Colonic mucosa (tissue), 4 donors: ENCODE measurements around the gene CORO2B. TPM values are rescaled to one million over a fixed set of nuclear protein-coding genes. Genes with fewer than 3 reads are reported as not detected.

Experiments
- DNase-seq: peaks from one replicate; pipeline ENCODE4 v3.0.0-alpha.2; 2020
- H3K27ac ChIP-seq: fragments of 200-600 bp; one replicate; pipeline ENCODE4 v1.8.0; 2021
- H3K27me3 ChIP-seq: fragments of 200-600 bp; one replicate; pipeline ENCODE4 v1.8.0; 2021
- H3K36me3 ChIP-seq: fragments of 200-600 bp; one replicate; pipeline ENCODE4 v1.8.0; 2021
- H3K4me1 ChIP-seq: fragments of 200-600 bp; one replicate; pipeline ENCODE4 v1.8.0; 2021; ENCODE audit warnings: mild to moderate bottlenecking
- H3K4me3 ChIP-seq: fragments of 200-600 bp; one replicate; pipeline ENCODE4 v1.8.0; 2021
- H3K9ac ChIP-seq, 2 donors: one replicate each; pipeline ENCODE4 v1.7.0; 2013; ENCODE audit warnings: control low read depth in 2 of 2, low read depth in 2 of 2, low read length in 2 of 2
- H3K9me3 ChIP-seq: fragments of 200-600 bp; one replicate; pipeline ENCODE4 v1.8.0; 2021
- intact Hi-C: fragments of 100-400 bp; cut with DNase I; formaldehyde crosslinking; loops from one replicate; pipeline ENCODE4 v1.14.1; 2022
- total RNA-seq, 2 donors: library from RNA; stranded (reverse); fragmentation: NEBNext Ultra II Directional in 1 of 2; extraction: Animal tissue kit (Norgen Biotek cat#: 25700) in 1 of 2; gene quantifications; one replicate each; pipeline ENCODE4 v1.2.1, GENCODE V29; 2021
- TF ChIP-seq, protein P1 (sequence below): fragments of 200-600 bp; IDR thresholded peaks from one replicate; pipeline ENCODE4 v1.8.0; 2022; ENCODE audit warnings: antibody characterized with exemption, mild to moderate bottlenecking
- donor health status: healthy.
- donor health status: DM: no; HTN: no; CAD: no.
- donor health status: DM: no; HTN: no; CAD: no.

CORO2B gene
- total RNA-seq, 2 donors from 2014 or later: 0.77 to 1.2 TPM

DNA sequence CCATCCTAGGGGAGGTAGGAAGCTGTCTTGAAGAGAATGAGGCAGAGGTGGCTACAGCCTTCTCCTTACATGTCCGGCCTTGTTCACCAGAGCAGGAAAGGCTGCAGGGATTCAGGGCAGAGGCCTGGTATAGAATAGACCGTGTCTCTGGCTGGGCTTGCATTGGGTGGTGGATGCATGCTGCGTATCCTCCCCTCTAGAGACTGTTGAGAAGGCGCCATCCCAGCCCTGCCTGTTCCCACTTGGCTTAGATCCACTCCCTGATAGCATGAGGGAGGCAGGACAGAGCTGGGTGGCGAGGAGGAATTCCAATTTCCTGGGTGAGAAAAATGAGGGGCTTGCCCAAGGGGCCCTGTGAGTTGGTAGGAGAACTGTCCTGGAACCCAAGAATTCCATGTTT lies 57.5 kb downstream of the CORO2B start:
- TF ChIP-seq, protein P1, sequence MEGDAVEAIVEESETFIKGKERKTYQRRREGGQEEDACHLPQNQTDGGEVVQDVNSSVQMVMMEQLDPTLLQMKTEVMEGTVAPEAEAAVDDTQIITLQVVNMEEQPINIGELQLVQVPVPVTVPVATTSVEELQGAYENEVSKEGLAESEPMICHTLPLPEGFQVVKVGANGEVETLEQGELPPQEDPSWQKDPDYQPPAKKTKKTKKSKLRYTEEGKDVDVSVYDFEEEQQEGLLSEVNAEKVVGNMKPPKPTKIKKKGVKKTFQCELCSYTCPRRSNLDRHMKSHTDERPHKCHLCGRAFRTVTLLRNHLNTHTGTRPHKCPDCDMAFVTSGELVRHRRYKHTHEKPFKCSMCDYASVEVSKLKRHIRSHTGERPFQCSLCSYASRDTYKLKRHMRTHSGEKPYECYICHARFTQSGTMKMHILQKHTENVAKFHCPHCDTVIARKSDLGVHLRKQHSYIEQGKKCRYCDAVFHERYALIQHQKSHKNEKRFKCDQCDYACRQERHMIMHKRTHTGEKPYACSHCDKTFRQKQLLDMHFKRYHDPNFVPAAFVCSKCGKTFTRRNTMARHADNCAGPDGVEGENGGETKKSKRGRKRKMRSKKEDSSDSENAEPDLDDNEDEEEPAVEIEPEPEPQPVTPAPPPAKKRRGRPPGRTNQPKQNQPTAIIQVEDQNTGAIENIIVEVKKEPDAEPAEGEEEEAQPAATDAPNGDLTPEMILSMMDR: no peak
- H3K4me1 ChIP-seq: no peaks in the 10 kb centered on the region
- no peak overlapping the region for H3K27ac ChIP-seq

DNA sequence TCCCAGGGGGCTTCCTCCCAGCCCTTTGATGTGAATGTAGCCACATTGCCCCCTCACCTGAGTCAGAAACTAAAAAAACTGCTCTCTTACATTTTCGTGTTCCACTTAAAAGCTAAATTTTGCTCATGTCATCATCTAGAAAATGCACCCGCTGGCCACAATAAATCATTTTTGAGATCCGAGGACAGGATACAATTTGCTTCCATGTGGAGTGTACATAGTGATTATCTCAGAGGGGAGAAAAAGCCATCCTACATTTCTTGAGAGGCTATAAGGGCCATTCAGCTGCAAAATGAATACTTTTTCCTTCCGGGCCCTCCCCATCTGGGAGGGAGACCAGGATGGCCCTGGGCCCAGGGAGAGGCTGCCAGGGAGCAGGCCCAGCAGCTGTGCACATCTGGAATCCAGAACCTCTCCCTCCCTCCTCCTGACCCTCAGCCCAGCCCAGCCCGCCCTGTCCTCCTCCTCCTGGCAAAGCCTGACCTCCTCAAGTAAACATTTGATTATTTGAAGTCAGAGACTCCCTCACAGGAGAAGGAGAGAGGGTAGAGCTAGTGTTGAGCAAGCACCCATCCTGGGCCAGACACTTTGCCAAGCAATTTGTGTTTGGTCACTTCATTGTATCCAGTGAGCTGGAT lies 59.1 kb downstream of the CORO2B start:
- intact Hi-C loops: no loop called here
- Histone ChIP-seq H3K9ac (no peak overlapping the region), H3K4me1 (no peaks in the 10 kb centered on the region), H3K27ac (no peak overlapping the region), H3K27me3 (no peaks in the 10 kb centered on the region), H3K36me3 (no peaks in the 10 kb centered on the region), H3K9me3 (no peaks in the 10 kb centered on the region), H3K4me3 (no peak overlapping the region)
- DNase-seq: peak; percentile 52
- TF ChIP-seq, protein P1: no peak

More for the DNA sequence above, 57.5 kb downstream of the CORO2B start:
- Histone ChIP-seq H3K36me3 (no peaks in the 10 kb centered on the region), H3K4me3 (no peak overlapping the region), H3K9ac (no peak overlapping the region), H3K9me3 (no peaks in the 10 kb centered on the region), H3K27me3 (no peaks in the 10 kb centered on the region)
- intact Hi-C loops: no loop called here
- no peak for DNase-seq

DNA sequence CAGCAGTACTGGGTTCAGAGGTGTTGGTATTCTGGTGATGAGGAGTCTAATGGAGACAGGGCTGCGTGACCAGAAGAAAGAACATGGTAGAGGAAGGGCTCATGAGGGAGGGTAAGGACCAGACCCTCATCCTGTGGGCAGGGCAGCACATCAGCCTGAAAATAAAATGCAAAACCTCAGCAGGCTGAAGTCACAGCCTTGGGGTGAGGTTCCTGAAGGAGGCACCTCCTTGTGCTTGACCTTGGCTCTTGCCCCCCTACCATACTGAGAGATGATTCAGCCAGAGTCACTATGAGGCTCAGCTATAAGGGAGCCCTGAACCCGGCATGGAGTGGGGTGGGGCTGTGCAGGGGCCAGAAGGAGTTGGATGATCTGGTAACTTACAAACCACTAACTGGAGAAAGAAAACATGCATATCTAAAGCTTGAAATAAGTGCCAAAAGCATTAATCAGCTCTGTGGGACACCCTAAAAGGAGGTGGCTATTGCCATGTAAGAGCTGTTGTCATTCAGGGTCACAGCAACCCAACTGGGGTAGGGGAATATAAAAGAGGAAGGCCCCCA lies 60.2 kb downstream of the CORO2B start:
- intact Hi-C loops: no loop called here
- Histone ChIP-seq H3K4me3 (no peak overlapping the region), H3K9me3 (no peaks in the 10 kb centered on the region), H3K36me3 (no peaks in the 10 kb centered on the region), H3K27ac (no peak overlapping the region), H3K4me1 (no peaks in the 10 kb centered on the region), H3K27me3 (no peaks in the 10 kb centered on the region), H3K9ac (no peak overlapping the region)
- DNase-seq: no peak
- TF ChIP-seq, protein P1: no peak

DNA sequence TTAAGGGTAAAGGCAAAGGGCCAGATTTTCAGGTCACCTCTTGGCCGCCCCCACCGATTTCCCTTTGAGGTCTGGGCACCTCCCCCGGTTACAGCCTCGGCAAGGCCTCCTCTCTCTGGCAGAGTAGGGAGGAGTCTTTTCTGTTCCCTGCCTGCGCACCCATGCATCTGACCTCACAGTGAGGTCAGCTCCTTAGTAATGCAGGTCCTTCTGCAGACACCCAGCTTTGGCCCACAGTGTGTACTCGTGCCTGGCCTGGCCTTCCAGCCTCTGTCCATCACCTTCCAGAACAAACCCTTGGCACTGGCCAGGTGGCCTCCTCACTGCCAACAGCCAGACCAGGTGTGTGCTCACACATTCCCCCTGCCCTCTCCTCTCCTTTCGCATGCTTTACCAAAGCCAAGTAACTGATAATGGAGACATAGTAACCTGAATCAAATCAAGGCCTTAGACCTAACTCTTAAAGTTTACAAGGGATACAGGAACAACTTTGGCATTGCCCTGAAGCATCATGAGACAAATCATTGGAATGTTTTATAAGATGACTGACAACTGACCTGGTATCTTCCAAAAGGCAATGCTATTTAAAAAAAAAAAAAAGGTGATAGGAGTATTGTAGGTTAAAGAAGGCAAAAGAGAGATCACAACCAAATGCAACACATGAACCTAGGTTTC lies 61.3 kb downstream of the CORO2B start:
- TF ChIP-seq, protein P1: no peak
- Histone ChIP-seq H3K4me1 (no peaks in the 10 kb centered on the region), H3K4me3 (no peak overlapping the region), H3K9me3 (no peaks in the 10 kb centered on the region), H3K27me3 (no peaks in the 10 kb centered on the region), H3K36me3 (no peaks in the 10 kb centered on the region), H3K9ac (no peak overlapping the region), H3K27ac (no peak overlapping the region)
- DNase-seq: no peak
- intact Hi-C loops: no loop called here

DNA sequence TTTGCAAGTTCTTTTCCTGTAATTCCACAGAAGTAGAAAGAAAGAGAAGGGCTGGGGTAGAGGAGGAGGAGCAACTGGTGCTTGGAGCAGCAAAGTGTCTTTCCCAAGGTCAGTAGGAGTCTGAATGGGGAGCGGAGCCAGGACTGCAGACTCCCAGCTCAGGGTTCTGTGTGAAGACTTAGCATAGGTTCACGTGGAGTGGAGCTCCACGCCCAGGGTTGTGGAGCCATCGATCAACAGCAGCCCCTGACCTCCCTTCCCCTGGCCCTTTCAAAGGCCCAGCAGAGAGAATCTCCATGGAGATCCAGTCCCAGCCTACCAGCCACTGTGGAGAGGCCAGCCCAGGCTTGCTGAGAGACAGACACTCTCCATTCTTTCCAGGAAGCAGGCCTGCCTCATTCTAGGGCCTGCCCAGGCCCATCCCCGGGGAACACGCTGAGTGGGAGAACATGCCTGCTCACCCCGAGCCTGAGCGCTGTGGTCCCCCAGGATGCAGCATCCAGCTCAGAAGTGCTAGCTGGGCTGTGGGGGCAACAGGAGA lies 62.1 kb downstream of the CORO2B start:
- intact Hi-C loops: no loop called here
- Histone ChIP-seq H3K27me3 (no peaks in the 10 kb centered on the region), H3K9ac (no peak overlapping the region), H3K4me1 (no peaks in the 10 kb centered on the region), H3K9me3 (no peaks in the 10 kb centered on the region), H3K36me3 (no peaks in the 10 kb centered on the region), H3K27ac (no peak overlapping the region), H3K4me3 (no peak overlapping the region)
- TF ChIP-seq, protein P1: no peak
- no peak for DNase-seq
